Stimulated activated CD8-positive, alpha-beta memory T cell treated with anti-CD3 and anti-CD28 coated beads, Interleukin-7, amount 100 ng/mL, for 24 hours (primary cell): ENCODE measurements around the gene LRRK1.

ENCODE experiments used
- DNase-seq: peaks from one replicate; pipeline ENCODE4 v3.0.0-alpha.2; 2020; ENCODE audit warnings: low read depth

Gene LRRK1

GRCh38 chr15:100909989-100910955 lies 8.9 kb upstream of the LRRK1 start:
- DNase-seq, result no peak

DNA sequence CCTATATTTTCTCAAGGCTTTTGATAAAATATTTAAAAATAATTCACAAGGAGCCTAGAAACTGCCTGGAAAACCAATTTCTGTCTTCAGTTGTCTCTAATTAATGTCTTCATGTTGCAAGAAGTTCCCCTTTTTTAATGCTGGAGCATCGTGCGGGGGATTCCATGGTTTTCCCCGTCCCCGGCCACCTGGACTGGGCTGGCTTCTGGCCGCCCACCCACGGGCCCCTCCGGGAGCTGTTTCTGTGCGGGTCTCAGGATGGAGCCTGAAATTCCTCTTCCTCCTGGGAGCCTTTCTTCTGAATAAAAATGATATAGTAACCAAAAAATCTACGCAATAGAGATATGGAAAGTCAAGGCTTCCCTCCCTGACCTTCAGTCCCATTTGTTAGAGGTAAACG lies 8.1 kb upstream of the LRRK1 start:
- no peak for DNase-seq

DNA sequence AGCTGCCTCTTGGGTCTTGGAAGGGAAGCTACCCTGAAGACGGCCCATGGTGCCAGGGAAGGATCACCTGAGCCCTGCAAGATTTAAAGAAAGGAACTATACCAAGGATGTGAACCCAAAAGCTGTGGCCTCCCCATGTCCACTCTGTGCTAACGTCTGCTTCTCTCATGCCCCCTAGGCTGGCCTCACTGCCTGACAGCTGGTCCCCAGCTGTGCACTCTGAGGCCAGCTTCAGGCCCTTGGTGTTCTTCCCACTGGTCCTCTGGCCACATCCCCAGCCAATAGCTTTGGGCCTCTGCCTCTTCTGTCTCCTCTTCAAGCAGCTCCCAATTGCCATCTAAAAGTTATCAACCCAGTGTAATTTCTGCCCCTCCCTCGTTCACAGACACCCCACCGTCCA lies 5.2 kb upstream of the LRRK1 start:
- no peak for DNase-seq

DNA sequence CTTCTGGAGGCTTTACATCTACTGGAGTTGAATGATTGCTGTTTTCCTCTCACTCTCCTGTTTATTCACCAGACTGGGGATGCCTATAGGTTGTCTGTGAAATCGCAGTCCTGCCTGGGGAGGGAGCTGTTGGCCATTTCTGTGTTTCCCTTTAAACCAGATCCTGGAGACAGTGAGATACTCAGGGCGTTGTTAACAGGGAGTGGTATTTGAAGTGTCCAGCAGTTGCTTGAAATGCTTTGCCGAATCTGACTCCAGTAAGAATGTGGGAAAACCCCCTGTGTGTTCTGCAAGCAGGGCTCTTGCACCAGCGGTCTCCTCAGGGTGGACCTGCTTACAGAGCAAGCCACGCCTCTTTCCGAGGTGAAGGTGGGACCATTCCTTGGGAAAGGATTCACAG lies 4.3 kb upstream of the LRRK1 start:
- no peak for DNase-seq

GRCh38 chr15:100918034-100918689 lies 995 bp upstream of the LRRK1 start:
- peak; percentile 56 for DNase-seq

GRCh38 chr15:100919481-100920405 lies 586 bp downstream of the LRRK1 start:
- no peak for DNase-seq

- DNase-seq, result no peak
Observed at GRCh38 chr15:100920516-100921135, 1.5 kb downstream of the LRRK1 start.

- no peak for DNase-seq
Observed at GRCh38 chr15:100922192-100923040, 3.3 kb downstream of the LRRK1 start.

GRCh38 chr15:100923076-100923475 lies 3.9 kb downstream of the LRRK1 start:
- no peak for DNase-seq

GRCh38 chr15:100923902-100924301 lies 4.7 kb downstream of the LRRK1 start:
- DNase-seq, result no peak

GRCh38 chr15:100924436-100924835 lies 5.3 kb downstream of the LRRK1 start:
- no peak for DNase-seq

DNA sequence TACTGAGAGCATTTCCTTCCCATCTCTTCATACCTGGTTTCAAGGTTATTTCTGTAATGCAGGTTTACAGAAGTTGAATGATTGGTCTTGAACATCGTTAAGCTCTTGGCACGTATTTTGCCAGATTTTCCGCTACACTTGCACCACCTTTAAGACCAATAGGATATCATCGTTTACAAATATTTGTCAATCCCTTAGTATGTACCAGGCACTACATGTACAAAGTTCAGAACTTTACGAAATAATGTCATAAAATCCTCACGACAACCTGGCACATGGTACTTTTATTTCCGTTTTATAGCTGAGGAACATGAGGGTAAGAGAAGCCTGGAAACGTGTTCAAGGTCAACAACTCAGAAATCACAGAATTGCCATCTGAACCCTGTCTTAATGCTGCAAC lies 6.3 kb downstream of the LRRK1 start:
- no peak for DNase-seq

- DNase-seq, result no peak
Observed at GRCh38 chr15:100926258-100926657, 7.1 kb downstream of the LRRK1 start.

- DNase-seq, result no peak
Observed at GRCh38 chr15:100926971-100927756, 8.0 kb downstream of the LRRK1 start.

- DNase-seq, result no peak
Observed at GRCh38 chr15:100928632-100929280, 9.6 kb downstream of the LRRK1 start.

DNA sequence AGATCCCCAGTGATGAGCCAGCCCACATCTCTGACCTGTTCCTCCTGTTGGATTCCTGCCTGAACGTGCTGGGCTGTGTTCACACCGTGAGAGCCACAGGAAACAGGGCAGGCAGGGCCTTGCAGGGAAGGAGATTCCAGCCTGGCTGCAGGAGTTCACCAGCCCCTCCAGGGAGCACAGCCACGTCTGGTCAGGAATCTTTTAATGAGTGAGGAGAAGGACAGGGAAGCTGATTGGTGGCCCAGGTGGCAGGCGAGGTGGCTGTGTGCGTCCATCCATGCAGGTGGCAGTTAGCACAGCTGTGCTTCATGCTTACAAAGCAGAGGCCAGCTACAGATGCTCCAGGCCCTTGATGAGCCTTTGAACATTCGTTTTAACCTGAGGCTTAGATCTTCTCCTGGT lies 10.5 kb downstream of the LRRK1 start:
- DNase-seq, result no peak

GRCh38 chr15:100930306-100930848 lies 11.2 kb downstream of the LRRK1 start:
- DNase-seq, result no peak

GRCh38 chr15:100931143-100931890 lies 12.2 kb downstream of the LRRK1 start:
- no peak for DNase-seq
